Measurements from ENCODE around the gene HECTD2. TPM values are rescaled to one million over a fixed set of nuclear protein-coding genes. Genes with fewer than 3 reads are reported as not detected.

Gene HECTD2
- total RNA-seq, 2 experiments from 2014 or later, result 0.16 to 0.78 TPM

DNA sequence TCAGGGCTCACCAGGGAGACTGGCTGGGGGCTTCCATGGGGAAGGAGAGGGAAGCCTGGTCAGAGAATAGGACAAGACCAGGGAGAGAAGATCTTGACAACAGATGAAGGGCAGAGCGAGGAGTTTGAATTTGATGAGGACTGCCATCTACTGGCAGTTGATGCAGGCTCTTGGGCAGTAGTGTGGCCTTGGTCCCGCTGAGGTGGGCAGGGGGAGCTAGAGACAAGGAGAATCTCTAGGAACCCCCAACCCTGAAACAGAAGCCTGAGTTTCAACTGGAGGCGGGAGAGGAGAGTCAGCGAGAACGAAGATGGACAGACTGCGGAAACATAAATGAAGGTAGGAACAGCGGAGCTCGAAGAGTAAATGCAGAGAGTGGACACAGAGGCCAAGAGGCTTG, 141.7 kb downstream of the HECTD2 start:
- Histone ChIP-seq H3K36me3 (ENCODE audit: insufficient read depth, low read length) (no peaks in the 10 kb centered on the region), H3K9me3 (ENCODE audit: low read length) (no peaks in the 10 kb centered on the region), H3K79me2 (ENCODE audit: insufficient read depth, low read depth, low read length) (no peaks in the 10 kb centered on the region), H3K4me2 (ENCODE audit: low read length) (no peak overlapping the region), H3K27ac (ENCODE audit: low read depth, low read length, poor library complexity, severe bottlenecking) (no peak overlapping the region), H3K9me2 (ENCODE audit: insufficient read depth, low read length) (no peaks in the 10 kb centered on the region), H4K20me1 (ENCODE audit: insufficient read depth, low read length) (no peaks in the 10 kb centered on the region), H3K4me3 (ENCODE audit: low read depth, low read length, poor library complexity, severe bottlenecking) (no peak overlapping the region), H3K4me1 (ENCODE audit: insufficient read depth, low read length, poor library complexity, severe bottlenecking) (no peaks in the 10 kb centered on the region), H2AFZ (ENCODE audit: low read length) (no peak overlapping the region)
- no peak for DNase-seq (ENCODE audit: low spot score)
- ChIA-PET POLR2A (no interaction called here), CTCF (ENCODE audit: unreplicated experiment) (no interaction called here)
- intact Hi-C loops (cut with micrococcal nuclease; ENCODE audit: unreplicated experiment), result no loop called here
- TF ChIP-seq, protein P1, sequence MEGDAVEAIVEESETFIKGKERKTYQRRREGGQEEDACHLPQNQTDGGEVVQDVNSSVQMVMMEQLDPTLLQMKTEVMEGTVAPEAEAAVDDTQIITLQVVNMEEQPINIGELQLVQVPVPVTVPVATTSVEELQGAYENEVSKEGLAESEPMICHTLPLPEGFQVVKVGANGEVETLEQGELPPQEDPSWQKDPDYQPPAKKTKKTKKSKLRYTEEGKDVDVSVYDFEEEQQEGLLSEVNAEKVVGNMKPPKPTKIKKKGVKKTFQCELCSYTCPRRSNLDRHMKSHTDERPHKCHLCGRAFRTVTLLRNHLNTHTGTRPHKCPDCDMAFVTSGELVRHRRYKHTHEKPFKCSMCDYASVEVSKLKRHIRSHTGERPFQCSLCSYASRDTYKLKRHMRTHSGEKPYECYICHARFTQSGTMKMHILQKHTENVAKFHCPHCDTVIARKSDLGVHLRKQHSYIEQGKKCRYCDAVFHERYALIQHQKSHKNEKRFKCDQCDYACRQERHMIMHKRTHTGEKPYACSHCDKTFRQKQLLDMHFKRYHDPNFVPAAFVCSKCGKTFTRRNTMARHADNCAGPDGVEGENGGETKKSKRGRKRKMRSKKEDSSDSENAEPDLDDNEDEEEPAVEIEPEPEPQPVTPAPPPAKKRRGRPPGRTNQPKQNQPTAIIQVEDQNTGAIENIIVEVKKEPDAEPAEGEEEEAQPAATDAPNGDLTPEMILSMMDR (conservative IDR thresholded peaks at IDR 0.05; ENCODE audit: low read length), result peak; percentile 33; the same call in 1 of the 2 replicates
- TF ChIP-seq EZH2phosphoT487 (IDR thresholded peaks at IDR 0.05; ENCODE audit: borderline replicate concordance, low read depth, low read length), result no peak
- BruUV-seq (replicated peaks), result no TSS peak

GRCh38 chr10:91552274-91553095, 142.3 kb downstream of the HECTD2 start:
- TF ChIP-seq, protein P1 (conservative IDR thresholded peaks at IDR 0.05; ENCODE audit: low read length), result no peak
- no peak for TF ChIP-seq EZH2phosphoT487 (IDR thresholded peaks at IDR 0.05; ENCODE audit: borderline replicate concordance, low read depth, low read length)
- BruUV-seq (replicated peaks), result no TSS peak
- DNase-seq (ENCODE audit: low spot score), result no peak
- POLR2A ChIA-PET, result no interaction called here
- Histone ChIP-seq H3K36me3 (ENCODE audit: insufficient read depth, low read length) (no peaks in the 10 kb centered on the region), H3K9me3 (ENCODE audit: low read length) (no peaks in the 10 kb centered on the region), H3K79me2 (ENCODE audit: insufficient read depth, low read depth, low read length) (no peaks in the 10 kb centered on the region), H3K9me2 (ENCODE audit: insufficient read depth, low read length) (no peaks in the 10 kb centered on the region), H3K4me1 (ENCODE audit: insufficient read depth, low read length, poor library complexity, severe bottlenecking) (no peaks in the 10 kb centered on the region), H4K20me1 (ENCODE audit: insufficient read depth, low read length) (no peaks in the 10 kb centered on the region), H3K4me3 (ENCODE audit: low read depth, low read length, poor library complexity, severe bottlenecking) (no peak overlapping the region), H3K27ac (ENCODE audit: low read depth, low read length, poor library complexity, severe bottlenecking) (no peak overlapping the region), H2AFZ (ENCODE audit: low read length) (no peak overlapping the region), H3K4me2 (ENCODE audit: low read length) (no peak overlapping the region)
- CTCF ChIA-PET (ENCODE audit: unreplicated experiment), result no interaction called here
- intact Hi-C loops (cut with micrococcal nuclease; ENCODE audit: unreplicated experiment), result no loop called here

DNA sequence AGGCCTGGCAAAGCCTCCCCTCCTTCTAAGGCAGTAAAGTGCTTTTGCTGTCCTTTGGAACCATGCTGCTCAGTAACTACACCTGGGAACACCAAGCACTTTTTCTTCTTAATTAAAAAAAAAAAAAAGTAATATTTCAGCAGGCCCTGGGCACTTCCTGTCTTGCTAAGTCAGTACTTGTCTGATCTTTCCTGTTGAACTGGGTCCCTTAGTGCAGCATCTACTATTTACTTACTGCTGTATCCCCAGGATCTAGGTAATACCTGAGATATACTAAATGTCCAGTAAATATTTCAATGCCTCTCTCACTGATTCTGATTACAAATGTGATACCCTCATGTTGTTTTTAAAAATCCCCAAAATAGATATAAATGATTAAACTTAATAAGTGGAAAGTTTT, 145.3 kb downstream of the HECTD2 start:
- TF ChIP-seq, protein P1 (conservative IDR thresholded peaks at IDR 0.05; ENCODE audit: low read length), result no peak
- no peak for TF ChIP-seq EZH2phosphoT487 (IDR thresholded peaks at IDR 0.05; ENCODE audit: borderline replicate concordance, low read depth, low read length)
- H4K20me1 ChIP-seq (ENCODE audit: insufficient read depth, low read length), result no peaks in the 10 kb centered on the region
- H3K27ac ChIP-seq (ENCODE audit: low read depth, low read length, poor library complexity, severe bottlenecking), result no peak overlapping the region
- H3K4me2 ChIP-seq (ENCODE audit: low read length), result no peak overlapping the region
- H3K4me1 ChIP-seq (ENCODE audit: insufficient read depth, low read length, poor library complexity, severe bottlenecking), result no peaks in the 10 kb centered on the region
- H3K36me3 ChIP-seq (ENCODE audit: insufficient read depth, low read length), result no peaks in the 10 kb centered on the region
- no peaks in the 10 kb centered on the region for H3K79me2 ChIP-seq (ENCODE audit: insufficient read depth, low read depth, low read length)
- ChIA-PET CTCF (ENCODE audit: unreplicated experiment) (no interaction called here), POLR2A (no interaction called here)
- intact Hi-C loops (cut with micrococcal nuclease; ENCODE audit: unreplicated experiment), result no loop called here
- no peaks in the 10 kb centered on the region for H3K9me3 ChIP-seq (ENCODE audit: low read length)
- H2AFZ ChIP-seq (ENCODE audit: low read length), result no peak overlapping the region
- no peak overlapping the region for H3K4me3 ChIP-seq (ENCODE audit: low read depth, low read length, poor library complexity, severe bottlenecking)
- H3K9me2 ChIP-seq (ENCODE audit: insufficient read depth, low read length), result no peaks in the 10 kb centered on the region
- BruUV-seq (replicated peaks), result no TSS peak
- DNase-seq (ENCODE audit: low spot score), result no peak
